ENCODE data around the gene HJURP.
"Not testable (repeated sequence)": the region's sequence is repeated elsewhere in the genome, so short reads cannot be mapped to it uniquely, and the experiment has no call there.

Gene HJURP

DNA sequence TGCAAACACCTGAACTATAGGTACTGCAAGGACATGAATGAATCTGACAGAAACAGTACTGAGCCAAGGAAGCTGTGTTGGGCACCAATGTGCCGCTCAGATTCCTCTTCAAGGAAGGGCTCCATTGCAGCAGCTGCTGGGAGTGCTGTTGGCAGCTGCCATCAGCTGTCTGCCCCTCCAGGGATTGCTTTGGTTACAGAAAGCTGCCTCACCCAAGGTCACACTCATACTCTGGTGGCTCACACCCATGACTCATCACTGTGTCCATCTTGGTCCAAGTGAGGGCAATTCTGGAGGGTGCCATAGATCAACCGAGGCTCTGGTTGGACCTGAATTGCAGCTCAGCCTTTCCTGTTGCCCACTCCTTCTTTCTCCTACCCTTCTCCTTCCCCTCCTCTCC lies 38.5 kb upstream of the HJURP start:
- peaks cover 3% of the 10 kb centered on the region for H3K9me3 ChIP-seq (ENCODE audit: insufficient read depth, low read depth, low read length)
- no peak overlapping the region for H3K4me3 ChIP-seq (ENCODE audit: low read depth, low read length)
- no peak overlapping the region for H3K9ac ChIP-seq (ENCODE audit: low read length)
- no CpG with 5 or more reads among the region's 2 CpGs for WGBS (ENCODE audit: extremely low coverage, insufficient coverage, insufficient read length)
- peaks cover 1% of the 10 kb centered on the region for H3K27me3 ChIP-seq (ENCODE audit: insufficient read depth, low read length)
- H2BK5ac ChIP-seq (ENCODE audit: low read depth, low read length, poor library complexity): no peak overlapping the region
- H3K79me1 ChIP-seq (ENCODE audit: low read length): no peaks in the 10 kb centered on the region
- no peak overlapping the region for H3K14ac ChIP-seq (ENCODE audit: low read length)
- no peak overlapping the region for H2BK12ac ChIP-seq (ENCODE audit: low read length)
- no peak overlapping the region for H3K27ac ChIP-seq (ENCODE audit: low read depth, low read length)
- no peak overlapping the region for H3K4ac ChIP-seq (ENCODE audit: low read depth, low read length)
- no peak overlapping the region for H3K18ac ChIP-seq (ENCODE audit: low read length)
- H4K12ac ChIP-seq (ENCODE audit: low read depth, low read length): no peak overlapping the region
- H3K79me2 ChIP-seq (ENCODE audit: control insufficient read depth, insufficient read depth, low read length, poor library complexity): no peaks in the 10 kb centered on the region
- no peak overlapping the region for H3K4me2 ChIP-seq (ENCODE audit: low read length)
- H2AK5ac ChIP-seq (ENCODE audit: low read length): no peak overlapping the region
- no peak overlapping the region for H2AFZ ChIP-seq (ENCODE audit: insufficient read depth, low read length, poor library complexity)
- no peaks in the 10 kb centered on the region for H3K36me3 ChIP-seq (ENCODE audit: control insufficient read depth in 1 of 2, insufficient read depth in 2 of 2, low read length in 2 of 2)
- no peak overlapping the region for H2BK120ac ChIP-seq (ENCODE audit: insufficient read depth, low read length, poor library complexity)
- DNase-seq: no peak
- no peak overlapping the region for H4K91ac ChIP-seq (ENCODE audit: low read depth, low read length)
- no peaks in the 10 kb centered on the region for H3K4me1 ChIP-seq (ENCODE audit: control insufficient read depth in 1 of 2, insufficient read depth in 2 of 2, low read length in 2 of 2)
- H3K23ac ChIP-seq (ENCODE audit: low read length): no peak overlapping the region
- H4K8ac ChIP-seq (ENCODE audit: low read depth, low read length): no peak overlapping the region

GRCh38 chr2:233882353-233882752 lies 28.0 kb upstream of the HJURP start:
- H2AFZ ChIP-seq (ENCODE audit: insufficient read depth, low read length, poor library complexity): no peak overlapping the region
- no peak overlapping the region for H4K12ac ChIP-seq (ENCODE audit: low read depth, low read length)
- H3K4me3 ChIP-seq (ENCODE audit: low read depth, low read length): no peak overlapping the region
- no peak overlapping the region for H3K18ac ChIP-seq (ENCODE audit: low read length)
- no peak overlapping the region for H3K23ac ChIP-seq (ENCODE audit: low read length)
- H3K36me3 ChIP-seq (ENCODE audit: control insufficient read depth in 1 of 2, insufficient read depth in 2 of 2, low read length in 2 of 2): no peaks in the 10 kb centered on the region
- H3K79me1 ChIP-seq (ENCODE audit: low read length): no peaks in the 10 kb centered on the region
- H2BK5ac ChIP-seq (ENCODE audit: low read depth, low read length, poor library complexity): no peak overlapping the region
- no peak overlapping the region for H2AK5ac ChIP-seq (ENCODE audit: low read length)
- no peak overlapping the region for H4K8ac ChIP-seq (ENCODE audit: low read depth, low read length)
- H3K4me1 ChIP-seq (ENCODE audit: control insufficient read depth in 1 of 2, insufficient read depth in 2 of 2, low read length in 2 of 2): no peaks in the 10 kb centered on the region
- DNase-seq: no peak
- no peaks in the 10 kb centered on the region for H3K9me3 ChIP-seq (ENCODE audit: insufficient read depth, low read depth, low read length)
- H2BK12ac ChIP-seq (ENCODE audit: low read length): no peak overlapping the region
- H3K79me2 ChIP-seq (ENCODE audit: control insufficient read depth, insufficient read depth, low read length, poor library complexity): no peaks in the 10 kb centered on the region
- no peak overlapping the region for H3K4ac ChIP-seq (ENCODE audit: low read depth, low read length)
- no peaks in the 10 kb centered on the region for H3K27me3 ChIP-seq (ENCODE audit: insufficient read depth, low read length)
- H3K9ac ChIP-seq (ENCODE audit: low read length): no peak overlapping the region
- H2BK120ac ChIP-seq (ENCODE audit: insufficient read depth, low read length, poor library complexity): no peak overlapping the region
- no peak overlapping the region for H4K91ac ChIP-seq (ENCODE audit: low read depth, low read length)
- no peak overlapping the region for H3K4me2 ChIP-seq (ENCODE audit: low read length)
- H3K14ac ChIP-seq (ENCODE audit: low read length): no peak overlapping the region
- H3K27ac ChIP-seq (ENCODE audit: low read depth, low read length): no peak overlapping the region

- not testable (repeated sequence) for H2BK12ac ChIP-seq (ENCODE audit: low read length); H3K14ac ChIP-seq (ENCODE audit: low read length); H2AK5ac ChIP-seq (ENCODE audit: low read length); DNase-seq; H3K9me3 ChIP-seq (ENCODE audit: insufficient read depth, low read depth, low read length); H2BK120ac ChIP-seq (ENCODE audit: insufficient read depth, low read length, poor library complexity); H3K27ac ChIP-seq (ENCODE audit: low read depth, low read length); H4K91ac ChIP-seq (ENCODE audit: low read depth, low read length); H3K36me3 ChIP-seq (ENCODE audit: control insufficient read depth in 1 of 2, insufficient read depth in 2 of 2, low read length in 2 of 2); H3K9ac ChIP-seq (ENCODE audit: low read length); H2AFZ ChIP-seq (ENCODE audit: insufficient read depth, low read length, poor library complexity); H3K79me2 ChIP-seq (ENCODE audit: control insufficient read depth, insufficient read depth, low read length, poor library complexity); H4K12ac ChIP-seq (ENCODE audit: low read depth, low read length); H3K4ac ChIP-seq (ENCODE audit: low read depth, low read length); H3K4me1 ChIP-seq (ENCODE audit: control insufficient read depth in 1 of 2, insufficient read depth in 2 of 2, low read length in 2 of 2); H3K4me2 ChIP-seq (ENCODE audit: low read length); H4K8ac ChIP-seq (ENCODE audit: low read depth, low read length); H3K27me3 ChIP-seq (ENCODE audit: insufficient read depth, low read length); H3K79me1 ChIP-seq (ENCODE audit: low read length); H3K18ac ChIP-seq (ENCODE audit: low read length); H3K23ac ChIP-seq (ENCODE audit: low read length); H3K4me3 ChIP-seq (ENCODE audit: low read depth, low read length); H2BK5ac ChIP-seq (ENCODE audit: low read depth, low read length, poor library complexity)
- WGBS (ENCODE audit: extremely low coverage, insufficient coverage, insufficient read length): no CpG with 5 or more reads among the region's 2 CpGs
Measured at GRCh38 chr2:233872125-233872524, 17.8 kb upstream of the HJURP start.

DNA sequence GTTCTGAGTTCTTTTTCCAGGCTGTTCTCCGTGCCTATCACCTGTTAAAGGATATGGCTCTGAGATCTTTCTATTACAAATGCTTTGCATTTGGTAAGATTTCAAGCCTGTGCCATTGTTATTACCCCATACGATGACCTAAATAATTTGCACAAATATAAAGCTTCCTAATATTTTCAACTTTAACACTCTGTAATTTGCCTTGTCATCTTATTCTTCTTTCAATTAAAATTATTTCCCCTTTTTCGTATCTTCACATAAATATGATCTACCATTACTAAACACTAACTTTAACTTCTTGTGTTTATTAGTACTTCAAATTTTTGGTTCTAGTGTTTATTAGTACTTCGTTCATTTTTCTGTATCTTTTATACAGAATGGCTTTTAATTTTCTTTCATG lies 17.1 kb upstream of the HJURP start:
- no peak overlapping the region for H2AK5ac ChIP-seq (ENCODE audit: low read length)
- no peak overlapping the region for H3K23ac ChIP-seq (ENCODE audit: low read length)
- no peak overlapping the region for H3K9ac ChIP-seq (ENCODE audit: low read length)
- no peak overlapping the region for H4K91ac ChIP-seq (ENCODE audit: low read depth, low read length)
- no peak overlapping the region for H2BK120ac ChIP-seq (ENCODE audit: insufficient read depth, low read length, poor library complexity)
- no peak overlapping the region for H3K18ac ChIP-seq (ENCODE audit: low read length)
- H2BK12ac ChIP-seq (ENCODE audit: low read length): no peak overlapping the region
- H4K8ac ChIP-seq (ENCODE audit: low read depth, low read length): no peak overlapping the region
- H3K4me1 ChIP-seq (ENCODE audit: control insufficient read depth in 1 of 2, insufficient read depth in 2 of 2, low read length in 2 of 2): no peaks in the 10 kb centered on the region
- no peaks in the 10 kb centered on the region for H3K27me3 ChIP-seq (ENCODE audit: insufficient read depth, low read length)
- no peak overlapping the region for H3K4me2 ChIP-seq (ENCODE audit: low read length)
- peaks cover 3% of the 10 kb centered on the region for H3K79me2 ChIP-seq (ENCODE audit: control insufficient read depth, insufficient read depth, low read length, poor library complexity)
- WGBS (ENCODE audit: extremely low coverage, insufficient coverage, insufficient read length): 100% methylated on average over 1 of the region's 4 CpGs
- no peak overlapping the region for H3K27ac ChIP-seq (ENCODE audit: low read depth, low read length)
- peaks cover 4% of the 10 kb centered on the region for H3K79me1 ChIP-seq (ENCODE audit: low read length)
- DNase-seq: no peak
- H4K12ac ChIP-seq (ENCODE audit: low read depth, low read length): no peak overlapping the region
- no peak overlapping the region for H3K4ac ChIP-seq (ENCODE audit: low read depth, low read length)
- no peak overlapping the region for H2AFZ ChIP-seq (ENCODE audit: insufficient read depth, low read length, poor library complexity)
- H3K14ac ChIP-seq (ENCODE audit: low read length): no peak overlapping the region
- no peak overlapping the region for H2BK5ac ChIP-seq (ENCODE audit: low read depth, low read length, poor library complexity)
- H3K4me3 ChIP-seq (ENCODE audit: low read depth, low read length): no peak overlapping the region
- H3K9me3 ChIP-seq (ENCODE audit: insufficient read depth, low read depth, low read length): no peaks in the 10 kb centered on the region
- peaks cover 1 to 3% of the 10 kb centered on the region in 2 experiments for H3K36me3 ChIP-seq (ENCODE audit: control insufficient read depth in 1 of 2, insufficient read depth in 2 of 2, low read length in 2 of 2)
